ENCODE measurements around the gene RIMKLA. TPM values are rescaled to one million over a fixed set of nuclear protein-coding genes. Genes with fewer than 3 reads are reported as not detected.

Gene RIMKLA
- total RNA-seq, 4 donors from 2014 or later = 2.4 to 11.9 (median 8.8) TPM

GRCh38 chr1:42334240-42335049 lies 46.1 kb upstream of the RIMKLA start:
- Histone ChIP-seq H3K27ac (peak overlapping the region; percentile 95 to 99 (median 96)), H3K9me3 (no peaks in the 10 kb centered on the region), H3K4me1 (peaks cover 4 to 59% (median 33%) of the 10 kb centered on the region in 4 donors), H3K27me3 (no peaks in the 10 kb centered on the region), H3K36me3 (no peaks in the 10 kb centered on the region), H3K4me3 (peak overlapping the region; percentile 80 to 100 (median 93))
- in situ Hi-C loops (cut with MboI; ENCODE audit: low pct_ligation_motif_present in 1 of 4, low pct_unique_long_range_greater_than_20kb in 1 of 4, low sequenced_read_pairs in 3 of 4) = loop anchor here (10.0 to 25.0 kb wide), 4 partner anchors 328 to 430 kb away; partner anchors contain the start of genes C1orf50 (in 3 of the 4), P3H1 (in 3 of the 4), CLDN19 (in 1 of the 4) and PPIH (in 1 of the 4)
- WGBS, 2 donors (ENCODE audit: low coverage in 1 of 2) = 0% methylated on average over 31 of the region's 58 CpGs; no CpG with 5 or more reads in 1 of the 2 donors
- DNase-seq = peak; percentile 48
- TF ChIP-seq POLR2A (IDR thresholded peaks at IDR 0.05) (no peak), EP300 (IDR thresholded peaks at IDR 0.05; ENCODE audit: low read depth) (no peak), CTCF (IDR thresholded peaks at IDR 0.05) (no peak), POLR2AphosphoS5 (IDR thresholded peaks at IDR 0.05) (no peak)
- intact Hi-C loops (cut with DNase I; ENCODE audit: low total_unique reads) = loop anchor here (10.0 kb wide), 1 partner anchor 430 kb away; the partner anchor contains the start of genes C1orf50 and P3H1

- DNase-seq = peak; percentile 94
- Histone ChIP-seq H3K36me3 (no peaks in the 10 kb centered on the region), H3K27ac (peak within 1 kb of the TSS; percentile 95 to 99 (median 96)), H3K4me1 (peaks cover 4 to 62% (median 35%) of the 10 kb centered on the region in 4 donors), H3K9me3 (no peaks in the 10 kb centered on the region), H3K4me3 (peak within 1 kb of the TSS; percentile 80 to 100 (median 93)), H3K27me3 (no peaks in the 10 kb centered on the region)
- TF ChIP-seq EP300 (IDR thresholded peaks at IDR 0.05; ENCODE audit: low read depth) (no peak), POLR2AphosphoS5 (IDR thresholded peaks at IDR 0.05) (peak; percentile 61 to 96 (median 94)), POLR2A (IDR thresholded peaks at IDR 0.05) (peak; percentile 81), CTCF (IDR thresholded peaks at IDR 0.05) (peak in 1 of 5 experiments; percentile 28)
- intact Hi-C loops (cut with DNase I; ENCODE audit: low total_unique reads) (loop anchor here (10.0 kb wide), 1 partner anchor 430 kb away; the partner anchor contains the start of genes C1orf50 and P3H1), in situ Hi-C loops (cut with MboI; ENCODE audit: low pct_ligation_motif_present in 1 of 4, low pct_unique_long_range_greater_than_20kb in 1 of 4, low sequenced_read_pairs in 3 of 4) (loop anchor here (10.0 to 25.0 kb wide), 4 partner anchors 327 to 430 kb away; partner anchors contain the start of genes C1orf50 (in 3 of the 4), P3H1 (in 3 of the 4), CLDN19 (in 1 of the 4) and PPIH (in 1 of the 4))
- WGBS, 2 donors (ENCODE audit: low coverage in 1 of 2) = 0% methylated on average over 27 of the region's 79 CpGs; no CpG with 5 or more reads in 1 of the 2 donors
These were observed 45.4 kb upstream of the RIMKLA start, which contains the start of gene FOXJ3 for GRCh38 chr1:42335050-42335808. FOXJ3 (minus strand) TSS chr1:42335235; CDS start chr1:42311093, 24,142 bp downstream.

GRCh38 chr1:42335809-42336518 lies 44.6 kb upstream of the RIMKLA start:
- WGBS, 2 donors (ENCODE audit: low coverage in 1 of 2) = 6 to 11% methylated on average over 8 to 9 of the region's 9 CpGs
- Histone ChIP-seq H3K4me3 (peak overlapping the region; percentile 80 to 100 (median 93)), H3K9me3 (no peaks in the 10 kb centered on the region), H3K36me3 (no peaks in the 10 kb centered on the region), H3K27ac (peak overlapping the region; percentile 95 to 99 (median 96)), H3K4me1 (peaks cover 4 to 59% (median 38%) of the 10 kb centered on the region in 4 donors), H3K27me3 (no peaks in the 10 kb centered on the region)
- TF ChIP-seq EP300 (IDR thresholded peaks at IDR 0.05; ENCODE audit: low read depth) (no peak), POLR2AphosphoS5 (IDR thresholded peaks at IDR 0.05) (peak; percentile 2 to 50 (median 35)), POLR2A (IDR thresholded peaks at IDR 0.05) (peak; percentile 73)
- intact Hi-C loops (cut with DNase I; ENCODE audit: low total_unique reads) = loop anchor here (10.0 kb wide), 1 partner anchor 429 kb away; the partner anchor contains the start of genes C1orf50 and P3H1
- DNase-seq = no peak
- in situ Hi-C loops (cut with MboI; ENCODE audit: low pct_ligation_motif_present in 1 of 4, low pct_unique_long_range_greater_than_20kb in 1 of 4, low sequenced_read_pairs in 3 of 4) = loop anchor here (10.0 to 25.0 kb wide), 4 partner anchors 326 to 429 kb away; partner anchors contain the start of genes C1orf50 (in 3 of the 4), P3H1 (in 3 of the 4), CLDN19 (in 1 of the 4) and PPIH (in 1 of the 4)
